Measurements from ENCODE around the gene CYP27C1.
"Not testable (repeated sequence)": the region's sequence is repeated elsewhere in the genome, so short reads cannot be mapped to it uniquely, and the experiment has no call there.

The CYP27C1 gene

DNA sequence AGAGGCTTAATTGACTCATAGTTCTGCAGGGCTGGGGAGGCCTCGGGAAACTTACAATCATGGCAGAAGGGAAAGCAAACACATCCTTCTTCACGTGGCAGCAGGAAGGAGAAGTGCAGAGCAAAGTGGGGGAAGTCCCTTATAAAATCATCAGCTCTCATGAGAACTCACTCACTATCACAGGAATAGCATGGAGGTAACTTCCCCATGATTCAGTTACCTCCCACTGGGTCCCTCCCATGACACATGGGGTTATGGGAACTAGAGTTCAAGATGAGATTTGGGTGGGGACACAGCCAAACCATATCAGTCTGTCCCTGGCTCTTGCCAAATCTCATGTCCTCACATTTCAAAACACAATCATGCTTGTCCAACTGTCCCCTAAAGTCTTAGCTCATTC lies 21.1 kb upstream of the CYP27C1 start:
- not testable (repeated sequence) for H3K79me1 ChIP-seq (replicated peaks; ENCODE audit: low read length, poor library complexity, severe bottlenecking); H4K8ac ChIP-seq (ENCODE audit: low read length); H2BK5ac ChIP-seq (ENCODE audit: low read depth, low read length, poor library complexity, severe bottlenecking); H2AK5ac ChIP-seq (ENCODE audit: low read length, severe bottlenecking); H3K23ac ChIP-seq (ENCODE audit: low read length in 2 of 2); H3K14ac ChIP-seq (ENCODE audit: low read length in 2 of 2); H3K27me3 ChIP-seq (ENCODE audit: control insufficient read depth in 1 of 2, insufficient read depth in 1 of 2, low read length in 2 of 2); H2BK15ac ChIP-seq (ENCODE audit: low read depth, poor library complexity, severe bottlenecking); H3K4me3 ChIP-seq (ENCODE audit: insufficient read depth in 1 of 2, low read depth in 1 of 2, low read length in 2 of 2); H3K36me3 ChIP-seq (ENCODE audit: control insufficient read depth in 1 of 2, insufficient read depth in 2 of 2, low read depth in 1 of 2, low read length in 2 of 2); H3K18ac ChIP-seq (ENCODE audit: low read depth in 1 of 2, low read length in 2 of 2); H3K27ac ChIP-seq (ENCODE audit: low read length, poor library complexity, severe bottlenecking); DNase-seq; H3K4me2 ChIP-seq (ENCODE audit: low read length, poor library complexity, severe bottlenecking); H2AFZ ChIP-seq (ENCODE audit: low read depth, low read length); H2BK12ac ChIP-seq (ENCODE audit: low read length in 2 of 2); H3K9ac ChIP-seq (ENCODE audit: low read length); H3K4me1 ChIP-seq (ENCODE audit: control insufficient read depth, insufficient read depth, low read depth, low read length); H4K91ac ChIP-seq (ENCODE audit: low read length); H3K4ac ChIP-seq (ENCODE audit: low read depth in 1 of 2, low read length in 2 of 2); H2BK120ac ChIP-seq (ENCODE audit: low read depth, low read length); H3K9me3 ChIP-seq (ENCODE audit: control insufficient read depth, low read length)
- 90% methylated on average over 1 of the region's 2 CpGs for WGBS

GRCh38 chr2:127239395-127239794 lies 19.3 kb upstream of the CYP27C1 start:
- Histone ChIP-seq H3K4me1 (ENCODE audit: control insufficient read depth, insufficient read depth, low read depth, low read length) (no peaks in the 10 kb centered on the region), H3K9me3 (ENCODE audit: control insufficient read depth, low read length) (peaks cover 4% of the 10 kb centered on the region), H2BK120ac (ENCODE audit: low read depth, low read length) (no peak overlapping the region), H4K91ac (ENCODE audit: low read length) (no peak overlapping the region), H2BK15ac (ENCODE audit: low read depth, poor library complexity, severe bottlenecking) (no peak overlapping the region), H3K4ac (ENCODE audit: low read depth in 1 of 2, low read length in 2 of 2) (no peak overlapping the region), H3K18ac (ENCODE audit: low read depth in 1 of 2, low read length in 2 of 2) (no peak overlapping the region), H2BK12ac (ENCODE audit: low read length in 2 of 2) (no peak overlapping the region), H3K79me1 (replicated peaks; ENCODE audit: low read length, poor library complexity, severe bottlenecking) (no peaks in the 10 kb centered on the region), H3K36me3 (ENCODE audit: control insufficient read depth in 1 of 2, insufficient read depth in 2 of 2, low read depth in 1 of 2, low read length in 2 of 2) (no peaks in the 10 kb centered on the region), H3K4me2 (ENCODE audit: low read length, poor library complexity, severe bottlenecking) (no peak overlapping the region), H3K23ac (ENCODE audit: low read length in 2 of 2) (no peak overlapping the region), H3K27ac (ENCODE audit: low read length, poor library complexity, severe bottlenecking) (no peak overlapping the region), H3K27me3 (ENCODE audit: control insufficient read depth in 1 of 2, insufficient read depth in 1 of 2, low read length in 2 of 2) (no peaks in the 10 kb centered on the region), H2BK5ac (ENCODE audit: low read depth, low read length, poor library complexity, severe bottlenecking) (no peak overlapping the region), H4K8ac (ENCODE audit: low read length) (no peak overlapping the region), H3K14ac (ENCODE audit: low read length in 2 of 2) (no peak overlapping the region), H2AFZ (ENCODE audit: low read depth, low read length) (no peak overlapping the region), H3K9ac (ENCODE audit: low read length) (no peak overlapping the region), H2AK5ac (ENCODE audit: low read length, severe bottlenecking) (no peak overlapping the region), H3K4me3 (ENCODE audit: insufficient read depth in 1 of 2, low read depth in 1 of 2, low read length in 2 of 2) (no peak overlapping the region)
- WGBS, result 100% methylated on average over 1 of the region's 1 CpG
- DNase-seq, result no peak

GRCh38 chr2:127237768-127238167 lies 17.7 kb upstream of the CYP27C1 start:
- not testable (repeated sequence) for H4K8ac ChIP-seq (ENCODE audit: low read length)

DNA sequence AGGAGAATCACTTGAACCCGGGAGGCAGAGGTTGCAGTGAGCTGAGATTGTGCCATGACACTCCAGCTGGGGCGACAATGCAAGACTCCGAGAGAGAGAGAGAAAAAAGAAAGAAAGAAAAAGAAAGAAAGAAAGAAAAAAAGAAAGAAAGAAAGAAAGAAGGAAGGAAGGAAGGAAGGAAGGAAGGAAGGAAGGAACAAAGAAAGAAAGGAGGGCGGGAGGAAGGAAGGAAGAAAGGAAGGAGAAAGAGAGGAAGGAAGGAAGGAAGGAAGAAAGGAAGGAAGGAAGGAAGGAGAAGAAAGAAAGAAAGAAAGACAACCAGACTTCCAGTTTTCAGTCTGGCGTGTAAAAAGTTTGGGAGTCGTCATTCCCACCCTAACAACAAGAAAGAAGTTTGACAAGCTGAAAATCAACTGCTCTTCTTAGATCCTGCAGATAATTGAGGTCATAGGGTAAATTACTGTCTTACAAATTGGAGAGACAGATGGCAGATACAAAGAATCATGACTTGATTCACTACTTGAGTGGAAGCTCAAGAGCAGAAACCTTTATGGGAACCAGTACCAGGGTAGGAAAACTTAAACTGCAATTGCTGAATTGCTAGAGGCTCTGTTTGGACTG lies 15.1 kb upstream of the CYP27C1 start:
- no peak for DNase-seq
- no peak overlapping the region for H2AFZ ChIP-seq (ENCODE audit: low read depth, low read length)
- no peaks in the 10 kb centered on the region for H3K4me1 ChIP-seq (ENCODE audit: control insufficient read depth, insufficient read depth, low read depth, low read length)
- no peak overlapping the region for H3K4me3 ChIP-seq (ENCODE audit: insufficient read depth in 1 of 2, low read depth in 1 of 2, low read length in 2 of 2)
- no peak overlapping the region for H2BK5ac ChIP-seq (ENCODE audit: low read depth, low read length, poor library complexity, severe bottlenecking)
- H3K14ac ChIP-seq (ENCODE audit: low read length in 2 of 2), result no peak overlapping the region
- no peak overlapping the region for H3K9ac ChIP-seq (ENCODE audit: low read length)
- H3K27me3 ChIP-seq (ENCODE audit: control insufficient read depth in 1 of 2, insufficient read depth in 1 of 2, low read length in 2 of 2), result no peaks in the 10 kb centered on the region
- peaks cover 4% of the 10 kb centered on the region for H3K9me3 ChIP-seq (ENCODE audit: control insufficient read depth, low read length)
- H4K8ac ChIP-seq (ENCODE audit: low read length), result no peak overlapping the region
- no peak overlapping the region for H3K4me2 ChIP-seq (ENCODE audit: low read length, poor library complexity, severe bottlenecking)
- H3K79me1 ChIP-seq (replicated peaks; ENCODE audit: low read length, poor library complexity, severe bottlenecking), result no peaks in the 10 kb centered on the region
- H2BK12ac ChIP-seq (ENCODE audit: low read length in 2 of 2), result no peak overlapping the region
- H3K27ac ChIP-seq (ENCODE audit: low read length, poor library complexity, severe bottlenecking), result no peak overlapping the region
- no peak overlapping the region for H2BK15ac ChIP-seq (ENCODE audit: low read depth, poor library complexity, severe bottlenecking)
- WGBS, result 87% methylated on average over 5 of the region's 6 CpGs
- H2AK5ac ChIP-seq (ENCODE audit: low read length, severe bottlenecking), result no peak overlapping the region
- H3K4ac ChIP-seq (ENCODE audit: low read depth in 1 of 2, low read length in 2 of 2), result no peak overlapping the region
- no peak overlapping the region for H3K18ac ChIP-seq (ENCODE audit: low read depth in 1 of 2, low read length in 2 of 2)
- H4K91ac ChIP-seq (ENCODE audit: low read length), result no peak overlapping the region
- H3K23ac ChIP-seq (ENCODE audit: low read length in 2 of 2), result no peak overlapping the region
- H2BK120ac ChIP-seq (ENCODE audit: low read depth, low read length), result no peak overlapping the region
- no peaks in the 10 kb centered on the region for H3K36me3 ChIP-seq (ENCODE audit: control insufficient read depth in 1 of 2, insufficient read depth in 2 of 2, low read depth in 1 of 2, low read length in 2 of 2)

More at GRCh38 chr2:127237768-127238167, 17.7 kb upstream of the CYP27C1 start:
- not testable (repeated sequence) for H3K23ac ChIP-seq (ENCODE audit: low read length in 2 of 2); H3K4me2 ChIP-seq (ENCODE audit: low read length, poor library complexity, severe bottlenecking); H2BK15ac ChIP-seq (ENCODE audit: low read depth, poor library complexity, severe bottlenecking); H3K79me1 ChIP-seq (replicated peaks; ENCODE audit: low read length, poor library complexity, severe bottlenecking); H2AK5ac ChIP-seq (ENCODE audit: low read length, severe bottlenecking); H3K4ac ChIP-seq (ENCODE audit: low read depth in 1 of 2, low read length in 2 of 2); H2BK12ac ChIP-seq (ENCODE audit: low read length in 2 of 2); DNase-seq; H3K4me3 ChIP-seq (ENCODE audit: insufficient read depth in 1 of 2, low read depth in 1 of 2, low read length in 2 of 2); H3K4me1 ChIP-seq (ENCODE audit: control insufficient read depth, insufficient read depth, low read depth, low read length); H2BK5ac ChIP-seq (ENCODE audit: low read depth, low read length, poor library complexity, severe bottlenecking); H3K27me3 ChIP-seq (ENCODE audit: control insufficient read depth in 1 of 2, insufficient read depth in 1 of 2, low read length in 2 of 2); H3K27ac ChIP-seq (ENCODE audit: low read length, poor library complexity, severe bottlenecking); H3K18ac ChIP-seq (ENCODE audit: low read depth in 1 of 2, low read length in 2 of 2); H3K14ac ChIP-seq (ENCODE audit: low read length in 2 of 2); H2AFZ ChIP-seq (ENCODE audit: low read depth, low read length); H3K9ac ChIP-seq (ENCODE audit: low read length); H4K91ac ChIP-seq (ENCODE audit: low read length); H3K36me3 ChIP-seq (ENCODE audit: control insufficient read depth in 1 of 2, insufficient read depth in 2 of 2, low read depth in 1 of 2, low read length in 2 of 2); H2BK120ac ChIP-seq (ENCODE audit: low read depth, low read length); H3K9me3 ChIP-seq (ENCODE audit: control insufficient read depth, low read length)
- 79% methylated on average over 2 of the region's 2 CpGs for WGBS

All from mesenchymal stem cell (in vitro differentiated cells and primary cell).